Measurements from ENCODE around the gene CACNB2.

DNA sequence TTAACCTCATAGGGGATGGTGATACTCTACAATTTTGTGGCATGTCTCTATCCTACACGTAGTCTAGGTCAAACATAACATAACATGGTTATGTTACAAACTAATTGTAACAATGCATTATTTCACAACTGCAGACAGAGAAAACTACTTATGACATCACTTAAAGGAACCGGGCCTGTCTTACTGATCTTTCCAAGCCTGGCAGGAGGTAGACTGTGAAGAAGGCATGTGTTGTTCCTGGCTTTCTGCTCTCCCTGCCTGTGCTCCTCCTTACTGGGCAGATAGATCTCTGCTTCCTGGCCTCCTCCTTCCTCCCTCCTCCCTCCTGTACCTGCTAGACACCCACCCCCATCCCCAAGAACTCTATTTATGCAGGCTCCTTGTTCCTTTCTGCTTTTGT lies 5.4 kb downstream of the CACNB2 start:
- TF ChIP-seq, protein P1, sequence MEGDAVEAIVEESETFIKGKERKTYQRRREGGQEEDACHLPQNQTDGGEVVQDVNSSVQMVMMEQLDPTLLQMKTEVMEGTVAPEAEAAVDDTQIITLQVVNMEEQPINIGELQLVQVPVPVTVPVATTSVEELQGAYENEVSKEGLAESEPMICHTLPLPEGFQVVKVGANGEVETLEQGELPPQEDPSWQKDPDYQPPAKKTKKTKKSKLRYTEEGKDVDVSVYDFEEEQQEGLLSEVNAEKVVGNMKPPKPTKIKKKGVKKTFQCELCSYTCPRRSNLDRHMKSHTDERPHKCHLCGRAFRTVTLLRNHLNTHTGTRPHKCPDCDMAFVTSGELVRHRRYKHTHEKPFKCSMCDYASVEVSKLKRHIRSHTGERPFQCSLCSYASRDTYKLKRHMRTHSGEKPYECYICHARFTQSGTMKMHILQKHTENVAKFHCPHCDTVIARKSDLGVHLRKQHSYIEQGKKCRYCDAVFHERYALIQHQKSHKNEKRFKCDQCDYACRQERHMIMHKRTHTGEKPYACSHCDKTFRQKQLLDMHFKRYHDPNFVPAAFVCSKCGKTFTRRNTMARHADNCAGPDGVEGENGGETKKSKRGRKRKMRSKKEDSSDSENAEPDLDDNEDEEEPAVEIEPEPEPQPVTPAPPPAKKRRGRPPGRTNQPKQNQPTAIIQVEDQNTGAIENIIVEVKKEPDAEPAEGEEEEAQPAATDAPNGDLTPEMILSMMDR (IDR thresholded peaks at IDR 0.05; ENCODE audit: insufficient read depth, low read length): no peak
- TF ChIP-seq, protein P2, sequence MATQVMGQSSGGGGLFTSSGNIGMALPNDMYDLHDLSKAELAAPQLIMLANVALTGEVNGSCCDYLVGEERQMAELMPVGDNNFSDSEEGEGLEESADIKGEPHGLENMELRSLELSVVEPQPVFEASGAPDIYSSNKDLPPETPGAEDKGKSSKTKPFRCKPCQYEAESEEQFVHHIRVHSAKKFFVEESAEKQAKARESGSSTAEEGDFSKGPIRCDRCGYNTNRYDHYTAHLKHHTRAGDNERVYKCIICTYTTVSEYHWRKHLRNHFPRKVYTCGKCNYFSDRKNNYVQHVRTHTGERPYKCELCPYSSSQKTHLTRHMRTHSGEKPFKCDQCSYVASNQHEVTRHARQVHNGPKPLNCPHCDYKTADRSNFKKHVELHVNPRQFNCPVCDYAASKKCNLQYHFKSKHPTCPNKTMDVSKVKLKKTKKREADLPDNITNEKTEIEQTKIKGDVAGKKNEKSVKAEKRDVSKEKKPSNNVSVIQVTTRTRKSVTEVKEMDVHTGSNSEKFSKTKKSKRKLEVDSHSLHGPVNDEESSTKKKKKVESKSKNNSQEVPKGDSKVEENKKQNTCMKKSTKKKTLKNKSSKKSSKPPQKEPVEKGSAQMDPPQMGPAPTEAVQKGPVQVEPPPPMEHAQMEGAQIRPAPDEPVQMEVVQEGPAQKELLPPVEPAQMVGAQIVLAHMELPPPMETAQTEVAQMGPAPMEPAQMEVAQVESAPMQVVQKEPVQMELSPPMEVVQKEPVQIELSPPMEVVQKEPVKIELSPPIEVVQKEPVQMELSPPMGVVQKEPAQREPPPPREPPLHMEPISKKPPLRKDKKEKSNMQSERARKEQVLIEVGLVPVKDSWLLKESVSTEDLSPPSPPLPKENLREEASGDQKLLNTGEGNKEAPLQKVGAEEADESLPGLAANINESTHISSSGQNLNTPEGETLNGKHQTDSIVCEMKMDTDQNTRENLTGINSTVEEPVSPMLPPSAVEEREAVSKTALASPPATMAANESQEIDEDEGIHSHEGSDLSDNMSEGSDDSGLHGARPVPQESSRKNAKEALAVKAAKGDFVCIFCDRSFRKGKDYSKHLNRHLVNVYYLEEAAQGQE (IDR thresholded peaks at IDR 0.05; ENCODE audit: insufficient replicate concordance, low read depth): no peak
- TF ChIP-seq POLR2AphosphoS5 (IDR thresholded peaks at IDR 0.05; ENCODE audit: low read depth) (no peak), GABPA (IDR thresholded peaks at IDR 0.05; ENCODE audit: low read depth) (no peak), SPI1 (IDR thresholded peaks at IDR 0.05; ENCODE audit: borderline replicate concordance, low read depth) (no peak)

All from HL-60 (cell line).